MM.1S (cell line): ENCODE results near the gene PRCD.

Experiments
- DNase-seq: peaks from one replicate; pipeline ENCODE4 v3.0.0-alpha.2; 2015
- H2AFZ ChIP-seq: fragments of 300-600 bp; sonication (generic); 2 replicates; pipeline ENCODE4 v1.6.0; 2016; ENCODE audit warnings: antibody characterized with exemption, low read length
- H3F3A ChIP-seq: fragments of 300-600 bp; sonication (generic); 2 replicates; pipeline ENCODE4 v1.6.1; 2016; ENCODE audit warnings: mild to moderate bottlenecking, antibody characterized with exemption, low read length, moderate library complexity, mixed read lengths; ENCODE audit not compliant: insufficient read depth
- H3K27ac ChIP-seq: fragments of 300-600 bp; sonication (generic); 2 replicates; pipeline ENCODE4 v1.5.1; 2016; ENCODE audit warnings: mild to moderate bottlenecking, low read length
- H3K27me3 ChIP-seq: fragments of 300-600 bp; sonication (generic); replicated peaks from 2 replicates; pipeline ENCODE4 v1.6.0; 2016; ENCODE audit warnings: low read length; ENCODE audit not compliant: insufficient read depth
- H3K36me3 ChIP-seq: fragments of 300-600 bp; sonication (generic); replicated peaks from 2 replicates; pipeline ENCODE4 v1.6.1; 2016; ENCODE audit warnings: mild to moderate bottlenecking, low read length, mixed read lengths; ENCODE audit not compliant: insufficient read depth
- H3K4me1 ChIP-seq: fragments of 300-600 bp; sonication (generic); 2 replicates; pipeline ENCODE4 v1.6.1; 2016; ENCODE audit warnings: low read length, mixed read lengths
- H3K4me2 ChIP-seq: fragments of 300-600 bp; sonication (generic); 2 replicates; pipeline ENCODE4 v1.6.0; 2016; ENCODE audit warnings: low read depth, low read length
- H3K4me3 ChIP-seq: fragments of 300-600 bp; sonication (generic); 2 replicates; pipeline ENCODE4 v1.5.1; 2016; ENCODE audit warnings: low read length, mixed read lengths
- H3K79me2 ChIP-seq: fragments of 300-600 bp; sonication (generic); 2 replicates; pipeline ENCODE4 v1.6.1; 2016; ENCODE audit warnings: mixed run types, low read length, mixed read lengths
- H3K9ac ChIP-seq: fragments of 300-600 bp; sonication (generic); 2 replicates; pipeline ENCODE4 v1.6.1; 2016; ENCODE audit warnings: low read length, mixed read lengths
- H3K9me2 ChIP-seq: fragments of 300-600 bp; sonication (generic); replicated peaks from 2 replicates; pipeline ENCODE4 v1.6.1; 2016; ENCODE audit warnings: mild to moderate bottlenecking, low read length, mixed read lengths; ENCODE audit not compliant: insufficient read depth
- H3K9me3 ChIP-seq: fragments of 300-600 bp; sonication (generic); replicated peaks from 2 replicates; pipeline ENCODE4 v1.6.1; 2016; ENCODE audit warnings: mild to moderate bottlenecking, low read length, mixed read lengths; ENCODE audit not compliant: insufficient read depth
- H4K20me1 ChIP-seq: fragments of 300-600 bp; sonication (generic); 2 replicates; pipeline ENCODE4 v1.6.1; 2016; ENCODE audit warnings: mild to moderate bottlenecking, low read length, moderate library complexity, mixed read lengths; ENCODE audit not compliant: insufficient read depth
- CTCF ChIP-seq: fragments of 300-600 bp; sonication (generic); IDR thresholded peaks from 2 replicates; pipeline ENCODE4 v1.5.1; 2016; ENCODE audit warnings: antibody characterized with exemption, low read length, mixed read lengths
- EZH2 ChIP-seq: fragments of 300-600 bp; sonication (generic); optimal IDR thresholded peaks from 2 replicates; pipeline ENCODE3; 2017; ENCODE audit warnings: low read depth, mild to moderate bottlenecking, antibody characterized with exemption, low read length, mixed read lengths
- EZH2phosphoT487 ChIP-seq: fragments of 300-600 bp; sonication (generic); IDR thresholded peaks from 2 replicates; pipeline ENCODE4 v1.6.1; 2018; ENCODE audit warnings: antibody characterized with exemption, low read length

The PRCD gene

GRCh38 chr17:76540381-76541300 lies 797 bp downstream of the PRCD start:
- DNase-seq, result peak; percentile 80
- Histone ChIP-seq H3K27me3 (peaks cover 81% of the 10 kb centered on the region), H3K4me1 (no peaks in the 10 kb centered on the region), H4K20me1 (no peaks in the 10 kb centered on the region), H3K27ac (no peak overlapping the region), H3K9me3 (no peaks in the 10 kb centered on the region), H3K36me3 (no peaks in the 10 kb centered on the region), H3K4me2 (peak overlapping the region; percentile 43), H3K4me3 (peak overlapping the region; percentile 34), H3K9me2 (no peaks in the 10 kb centered on the region), H2AFZ (peak overlapping the region; percentile 50), H3K79me2 (no peaks in the 10 kb centered on the region), H3F3A (no peaks in the 10 kb centered on the region), H3K9ac (no peak overlapping the region)
- TF ChIP-seq EZH2 (no peak), EZH2phosphoT487 (no peak), CTCF (no peak)

- H2AFZ ChIP-seq, result no peak overlapping the region
- H3K27ac ChIP-seq, result no peak overlapping the region
- H3K9ac ChIP-seq, result no peak overlapping the region
- TF ChIP-seq EZH2phosphoT487, result no peak
- no peak for TF ChIP-seq EZH2
- no peaks in the 10 kb centered on the region for H3F3A ChIP-seq
- DNase-seq, result no peak
- peaks cover 73% of the 10 kb centered on the region for H3K27me3 ChIP-seq
- H3K4me2 ChIP-seq, result no peak overlapping the region
- H3K4me1 ChIP-seq, result no peaks in the 10 kb centered on the region
- no peaks in the 10 kb centered on the region for H3K36me3 ChIP-seq
- H3K9me3 ChIP-seq, result no peaks in the 10 kb centered on the region
- H3K9me2 ChIP-seq, result no peaks in the 10 kb centered on the region
- no peak overlapping the region for H3K4me3 ChIP-seq
- no peaks in the 10 kb centered on the region for H4K20me1 ChIP-seq
- no peaks in the 10 kb centered on the region for H3K79me2 ChIP-seq
These were observed 2.1 kb downstream of the PRCD start for GRCh38 chr17:76541739-76542454.

- H3K4me3 ChIP-seq, result no peak overlapping the region
- H4K20me1 ChIP-seq, result no peaks in the 10 kb centered on the region
- no peak for DNase-seq
- H2AFZ ChIP-seq, result no peak overlapping the region
- H3K79me2 ChIP-seq, result no peaks in the 10 kb centered on the region
- H3K27ac ChIP-seq, result no peak overlapping the region
- H3K4me1 ChIP-seq, result no peaks in the 10 kb centered on the region
- H3F3A ChIP-seq, result no peaks in the 10 kb centered on the region
- TF ChIP-seq EZH2phosphoT487, result no peak
- no peak for TF ChIP-seq EZH2
- TF ChIP-seq CTCF, result no peak
- H3K27me3 ChIP-seq, result peaks cover 69% of the 10 kb centered on the region
- no peaks in the 10 kb centered on the region for H3K9me2 ChIP-seq
- no peaks in the 10 kb centered on the region for H3K36me3 ChIP-seq
- H3K9me3 ChIP-seq, result no peaks in the 10 kb centered on the region
- H3K4me2 ChIP-seq, result no peak overlapping the region
- no peak overlapping the region for H3K9ac ChIP-seq
These were observed 2.7 kb downstream of the PRCD start for GRCh38 chr17:76542566-76542971.
